AG08395 (cell line): ENCODE measurements around the gene CACNA1F.

Experiments used
- DNase-seq: peaks from one replicate; pipeline ENCODE4 v3.0.0; 2012; ENCODE audit warnings: mixed read lengths, low spot score

The CACNA1F gene

DNA sequence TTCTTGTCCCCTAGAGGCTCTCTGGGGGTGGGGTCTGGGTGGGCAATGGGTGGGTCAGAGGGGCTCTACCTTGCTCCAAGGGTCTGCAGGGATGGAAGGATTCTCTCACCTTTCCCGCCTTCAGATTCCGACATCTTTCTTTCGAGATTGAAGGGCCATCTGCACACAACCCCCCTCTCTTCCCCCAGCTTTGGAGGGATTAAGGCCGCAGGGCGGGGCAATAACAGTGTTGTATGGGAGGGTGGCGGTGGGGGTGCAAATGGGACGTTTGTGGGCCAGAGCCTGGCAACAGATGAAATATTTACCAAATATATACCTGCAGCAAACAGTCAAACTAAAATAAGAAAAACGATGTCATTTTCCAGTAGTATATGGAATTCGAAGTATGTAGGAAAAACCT lies at the start of gene CACNA1F:
Gene CACNA1F (minus strand): TSS at position 165 of the 400 bp plus-strand sequence. CDS start 31 bp downstream, at position 134.
- DNase-seq: no peak

DNA sequence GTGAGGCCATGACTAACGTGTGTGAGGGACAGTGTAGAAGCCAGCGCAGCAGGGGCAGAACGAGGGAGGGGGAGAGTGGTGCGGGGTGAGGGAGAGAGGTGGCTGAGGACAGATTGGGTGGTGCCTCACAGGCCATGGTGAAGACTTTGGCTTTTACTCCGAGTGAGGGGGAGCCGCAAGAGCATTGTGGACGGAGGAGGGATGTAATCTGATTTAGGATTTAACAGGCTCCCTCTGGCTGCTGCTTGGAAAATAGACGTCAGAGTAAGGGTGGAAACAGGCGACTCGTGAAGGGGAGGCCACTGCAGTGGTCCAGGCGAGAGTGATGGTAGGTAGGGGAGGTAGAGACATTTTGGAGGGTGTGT lies 49.5 kb upstream of the CACNA1F start:
- DNase-seq: no peak

- no peak for DNase-seq
Observed at GRCh38 chrX:49278081-49278480, 44.9 kb upstream of the CACNA1F start.

DNA sequence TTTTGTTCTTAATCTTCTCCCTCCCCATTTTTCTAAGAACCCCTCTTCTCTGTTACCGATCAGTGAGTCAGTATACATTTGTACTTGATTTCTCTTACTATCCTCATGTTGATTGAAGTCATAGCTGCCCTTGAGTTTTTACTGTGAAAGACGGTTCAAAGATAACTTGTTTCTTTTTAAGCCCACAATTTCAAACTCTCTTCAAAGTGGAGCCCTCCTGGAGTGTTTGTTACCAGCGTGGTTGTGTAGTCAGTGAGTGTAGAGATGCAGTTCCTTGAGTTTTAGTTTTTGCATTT lies 44.3 kb upstream of the CACNA1F start:
- no peak for DNase-seq

- DNase-seq: no peak
Observed at GRCh38 chrX:49276671-49277534, 43.8 kb upstream of the CACNA1F start.

GRCh38 chrX:49276207-49276606 lies 43.1 kb upstream of the CACNA1F start:
- DNase-seq: no peak

GRCh38 chrX:49273181-49273727 lies 40.1 kb upstream of the CACNA1F start:
- no peak for DNase-seq

- no peak for DNase-seq
Observed at GRCh38 chrX:49272421-49272820, 39.3 kb upstream of the CACNA1F start.

DNA sequence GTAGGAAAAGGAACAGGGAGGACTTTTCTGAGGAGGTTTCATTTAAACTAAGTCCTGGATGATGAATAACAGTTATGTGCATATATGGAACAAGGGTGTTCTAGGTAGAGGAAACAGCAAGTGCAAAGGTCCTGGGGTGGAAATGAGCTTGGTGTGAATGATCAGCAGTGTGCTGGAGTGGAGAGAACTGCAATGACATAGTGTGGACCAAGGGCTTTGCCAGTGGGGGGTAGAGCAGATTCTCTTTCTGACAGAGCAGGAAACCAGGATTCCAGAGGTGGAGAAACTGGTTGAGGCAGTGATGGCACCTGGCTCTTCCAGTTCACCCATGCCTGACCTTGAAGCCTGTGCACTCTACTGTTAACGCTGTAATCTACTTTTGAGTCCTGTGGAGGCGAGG lies 38.2 kb upstream of the CACNA1F start:
- no peak for DNase-seq

DNA sequence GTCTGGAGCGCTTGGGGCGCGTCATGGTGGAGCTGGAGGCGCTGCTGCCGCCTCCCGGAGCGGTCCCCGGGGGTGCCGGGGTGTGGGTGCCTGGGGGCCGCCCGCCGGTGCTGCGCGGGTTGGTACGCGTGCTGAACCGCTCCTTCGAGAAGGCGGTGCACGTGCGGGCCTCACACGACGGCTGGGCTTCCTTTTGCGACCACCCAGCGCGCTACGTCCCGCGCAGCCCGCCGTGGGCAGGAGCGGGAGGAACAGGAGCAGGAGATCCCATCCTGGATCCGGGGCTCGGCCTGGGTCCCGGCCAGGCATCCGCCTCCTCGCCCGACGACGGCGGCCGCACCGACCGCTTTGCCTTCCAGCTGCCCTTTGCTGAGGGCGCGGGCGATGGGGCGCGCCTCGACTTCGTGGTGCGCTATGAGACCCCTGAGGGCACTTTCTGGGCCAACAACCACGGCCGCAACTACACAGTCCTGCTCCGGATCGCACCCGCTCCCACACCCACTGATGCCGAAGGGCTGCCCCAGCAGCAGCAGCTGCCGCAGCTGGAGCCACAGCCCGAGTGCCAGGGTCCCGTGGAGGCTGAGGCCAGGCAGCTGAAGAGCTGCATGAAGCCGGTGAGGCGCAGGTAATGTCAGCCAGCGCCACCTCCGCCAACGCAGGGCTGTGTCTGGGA lies 37.2 kb upstream of the CACNA1F start:
- no peak for DNase-seq

- no peak for DNase-seq
Observed at GRCh38 chrX:49269767-49270248, 36.7 kb upstream of the CACNA1F start, which contains the start of gene PPP1R3F. TSS of gene PPP1R3F (plus strand) at chrX:49269793. CDS start at chrX:49269870, 77 bp downstream.

GRCh38 chrX:49269010-49269766 lies 36.0 kb upstream of the CACNA1F start:
- peak; percentile 96 for DNase-seq

DNA sequence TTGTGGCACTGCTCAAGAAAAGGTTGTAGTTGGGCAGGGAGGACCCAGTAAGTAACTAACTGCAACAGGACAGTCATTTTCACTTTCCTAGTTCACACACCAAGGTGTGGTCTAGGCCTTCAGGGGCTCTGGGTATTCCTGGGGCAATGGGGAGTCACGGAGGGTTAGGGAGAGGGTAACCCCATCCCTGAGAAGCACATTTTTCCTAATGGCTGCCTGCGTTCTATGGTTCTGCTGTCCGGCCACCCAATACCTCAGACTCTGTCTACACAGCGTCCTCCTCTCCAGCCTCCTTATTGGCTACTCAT lies 35.5 kb upstream of the CACNA1F start:
- DNase-seq: no peak

DNA sequence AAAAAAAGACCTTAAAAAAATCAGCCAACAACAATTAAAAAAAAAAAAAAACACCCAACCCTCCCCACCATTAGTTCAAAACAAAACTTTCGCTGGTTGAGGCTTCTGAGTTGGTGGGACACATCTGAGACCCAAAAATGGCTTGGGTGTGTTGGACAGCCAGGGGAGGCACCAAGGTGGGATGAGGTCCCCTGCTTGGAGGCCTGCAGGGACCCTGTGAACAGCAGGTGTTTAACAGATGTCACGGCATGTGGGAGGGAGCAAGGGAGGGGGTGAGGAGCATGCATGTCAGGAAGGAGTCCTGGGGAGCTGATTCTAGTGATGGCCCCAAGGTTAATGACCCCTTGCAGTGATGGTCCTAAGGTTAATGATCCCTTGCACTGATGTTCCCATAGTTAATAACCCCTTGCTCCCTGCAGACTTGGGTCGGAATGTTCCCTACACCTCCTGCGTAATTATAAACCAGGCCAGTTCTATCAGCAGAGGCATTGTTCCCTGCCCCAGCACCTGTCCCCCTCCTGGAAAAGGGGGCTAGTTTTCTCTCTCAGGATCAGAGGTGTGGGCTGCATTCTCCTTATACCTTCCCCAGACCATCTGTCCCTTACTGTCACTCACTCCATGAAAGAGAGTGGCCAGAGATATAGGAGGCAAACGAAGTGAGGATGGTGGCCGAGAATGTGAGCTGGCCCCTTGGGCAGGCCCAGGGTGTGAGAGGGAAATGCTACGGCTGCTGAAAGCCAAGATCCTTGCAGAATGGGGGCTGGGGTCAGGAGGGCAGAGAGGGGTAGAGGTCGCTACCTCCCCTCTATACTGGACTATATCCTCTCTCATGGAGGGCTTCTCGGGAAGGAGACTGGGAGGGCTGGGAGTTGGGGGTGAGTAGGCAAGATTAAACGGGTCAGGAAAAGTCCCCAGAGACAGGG lies 33.6 kb upstream of the CACNA1F start:
- DNase-seq: no peak

DNA sequence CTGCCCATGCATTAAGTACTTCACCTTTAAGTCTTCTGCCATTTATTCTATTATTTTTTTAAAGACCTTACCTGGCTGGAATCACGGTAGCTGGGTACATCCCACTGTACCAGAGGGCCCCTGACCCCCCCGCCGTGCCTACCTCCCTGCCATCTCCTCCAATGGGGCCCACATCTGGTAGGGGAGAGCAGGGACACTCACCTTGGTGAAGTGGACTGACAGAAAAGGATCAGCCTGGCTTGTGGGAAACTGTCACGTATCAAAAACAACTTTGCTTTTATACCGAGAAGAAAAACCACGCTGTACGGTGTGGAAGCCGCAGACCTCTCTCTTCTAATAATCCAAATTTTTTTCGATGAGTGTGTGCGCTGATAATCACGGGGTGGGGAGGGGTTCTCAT lies 31.3 kb upstream of the CACNA1F start, which contains the start of gene FOXP3:
Gene FOXP3 (minus strand): TSS at position 251 of the 400 bp plus-strand sequence. CDS start 6,205 bp downstream, outside the sequence.
- DNase-seq: no peak

GRCh38 chrX:49263631-49264030 lies 30.5 kb upstream of the CACNA1F start:
- DNase-seq: no peak

- DNase-seq: no peak
Observed at GRCh38 chrX:49262603-49263002, 29.5 kb upstream of the CACNA1F start.

DNA sequence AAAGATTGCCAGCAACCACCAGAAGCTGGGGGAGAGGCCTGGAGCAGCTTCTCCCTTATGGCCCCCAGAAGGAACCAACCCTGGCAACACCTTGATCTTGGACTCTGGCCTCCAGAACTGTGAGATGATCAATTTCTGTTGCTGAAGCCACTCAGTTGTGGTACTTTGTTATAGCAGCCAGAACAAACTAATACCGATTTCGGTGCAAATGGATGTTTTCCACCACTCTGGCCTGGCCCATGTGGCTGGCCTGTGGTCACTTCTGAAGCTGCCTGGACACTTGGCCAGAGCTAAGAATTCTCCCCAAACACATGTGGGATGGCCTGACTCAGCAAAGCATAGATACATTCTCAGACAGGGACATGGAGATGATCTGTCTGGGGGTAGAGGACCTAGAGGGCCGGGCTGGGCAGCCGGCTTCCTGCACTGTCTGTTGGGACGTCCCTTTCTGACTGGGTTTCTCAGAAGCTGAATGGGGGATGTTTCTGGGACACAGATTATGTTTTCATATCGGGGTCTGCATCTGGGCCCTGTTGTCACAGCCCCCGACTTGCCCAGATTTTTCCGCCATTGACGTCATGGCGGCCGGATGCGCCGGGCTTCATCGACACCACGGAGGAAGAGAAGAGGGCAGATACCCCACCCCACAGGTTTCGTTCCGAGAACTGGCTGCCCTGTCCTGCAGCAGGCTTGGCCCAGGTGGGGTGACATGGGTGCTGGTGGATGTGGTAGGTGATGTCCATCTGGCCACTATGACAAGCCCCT lies 27.3 kb upstream of the CACNA1F start:
- DNase-seq: no peak

DNA sequence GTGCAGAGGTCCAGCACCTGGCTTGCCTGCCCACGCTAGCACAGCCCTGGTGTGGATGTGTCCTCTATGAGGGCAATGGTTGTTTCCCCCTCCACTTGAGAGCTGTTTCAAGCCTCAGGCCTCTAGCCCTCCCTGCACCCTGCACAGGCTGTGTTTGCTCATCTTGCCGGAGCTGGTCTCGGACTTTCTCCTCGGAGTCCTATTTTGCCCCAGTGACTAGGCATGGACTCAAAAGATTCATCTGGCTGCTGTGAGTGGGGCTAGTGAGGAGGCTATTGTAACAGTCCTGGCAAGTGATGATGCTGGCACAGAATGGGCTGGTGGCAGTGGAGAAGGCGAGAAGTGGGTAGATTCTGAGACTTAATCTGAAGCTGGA lies 25.6 kb upstream of the CACNA1F start:
- no peak for DNase-seq
